IPS DF 19.7 (cell line): ENCODE results near the gene HERC4.
"Not testable (repeated sequence)": the region's sequence is repeated elsewhere in the genome, so short reads cannot be mapped to it uniquely, and the experiment has no call there.

ENCODE experiments used
- DNase-seq: peaks from one replicate; pipeline ENCODE4 v3.0.0-alpha.2; 2013; ENCODE audit warnings: low read depth, low spot score

The HERC4 gene

GRCh38 chr10:68047122-68047521 is 28.0 kb downstream of the HERC4 start:
- no peak for DNase-seq

DNA sequence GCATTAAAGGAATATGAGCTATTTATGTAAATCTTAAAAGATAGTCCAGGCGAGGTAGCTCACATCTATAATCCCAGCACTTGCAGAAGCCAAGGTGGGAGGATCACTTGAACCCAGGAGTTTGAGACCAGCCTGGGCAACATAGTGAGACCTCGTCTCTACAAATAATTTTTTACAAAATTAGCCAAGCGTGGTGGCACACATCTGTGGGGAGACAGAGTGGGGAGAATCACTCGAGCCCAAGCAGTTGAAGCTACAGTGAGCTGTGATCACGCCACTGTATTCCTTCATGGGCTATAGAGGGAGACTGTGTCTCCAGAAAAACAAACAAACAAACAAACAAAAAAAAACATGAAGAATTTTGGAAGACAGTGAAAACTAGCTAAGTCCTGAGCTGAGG is 28.4 kb downstream of the HERC4 start:
- DNase-seq: no peak

- no peak for DNase-seq
Measured at GRCh38 chr10:68043030-68043429, 32.1 kb downstream of the HERC4 start.

DNA sequence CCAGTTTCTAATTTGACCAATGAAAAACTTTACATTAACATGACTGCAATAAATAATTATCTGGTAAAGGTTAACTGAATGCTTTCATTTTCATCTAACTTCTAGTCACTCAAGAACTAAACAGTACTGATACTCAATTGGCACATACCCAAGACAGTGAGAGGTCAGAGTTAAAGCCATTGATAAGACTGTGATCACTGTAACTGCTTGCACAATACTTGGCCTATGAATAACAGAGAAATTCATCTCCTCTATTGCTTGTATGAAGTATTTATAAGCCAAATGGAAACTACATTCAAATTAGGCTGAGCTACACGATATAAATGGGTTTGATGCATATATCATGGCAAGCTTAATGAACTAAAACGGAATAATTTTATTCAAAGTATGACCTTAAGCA is 43.0 kb downstream of the HERC4 start:
- no peak for DNase-seq

- no peak for DNase-seq
Measured at GRCh38 chr10:68027429-68027828, 47.7 kb downstream of the HERC4 start.

GRCh38 chr10:68023292-68023691 is 51.8 kb downstream of the HERC4 start:
- no peak for DNase-seq

DNA sequence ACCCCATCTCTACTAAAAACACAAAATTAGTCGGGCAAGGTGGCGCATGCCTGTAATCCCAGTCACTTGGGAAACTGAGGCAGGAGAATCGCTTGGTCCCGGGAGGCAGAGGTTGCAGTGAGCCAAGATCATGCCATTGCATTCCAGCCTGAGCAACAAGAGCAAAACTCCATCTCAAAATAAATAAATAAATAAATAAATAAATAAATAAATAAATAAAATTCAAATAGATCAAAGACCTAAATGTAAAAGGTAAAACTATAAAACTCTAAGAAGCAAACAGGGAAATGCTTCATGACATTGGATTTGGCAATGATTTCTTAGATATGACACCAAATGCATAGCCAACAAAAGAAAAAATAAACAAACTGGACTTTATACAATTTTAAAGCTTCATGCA is 52.8 kb downstream of the HERC4 start:
- not testable (repeated sequence) for DNase-seq

DNA sequence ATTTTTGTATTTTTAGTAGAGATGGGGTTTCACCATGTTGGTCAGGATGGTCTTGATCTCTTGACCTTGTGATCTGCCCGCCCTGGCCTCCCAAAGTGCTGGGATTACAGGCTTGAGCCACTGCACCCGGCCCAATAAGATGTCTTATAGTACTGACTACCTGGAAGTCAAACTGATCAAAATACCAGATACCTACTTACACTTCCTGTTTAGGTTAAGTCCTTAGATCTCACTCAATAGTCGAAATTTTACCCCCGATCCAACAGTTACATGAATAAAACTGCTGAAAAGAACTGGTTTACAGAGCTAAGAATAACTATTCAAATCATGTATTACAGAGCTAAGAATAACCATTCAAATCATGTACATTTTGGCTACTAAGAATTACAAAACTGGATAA is 58.6 kb downstream of the HERC4 start:
- DNase-seq: not testable (repeated sequence)

DNA sequence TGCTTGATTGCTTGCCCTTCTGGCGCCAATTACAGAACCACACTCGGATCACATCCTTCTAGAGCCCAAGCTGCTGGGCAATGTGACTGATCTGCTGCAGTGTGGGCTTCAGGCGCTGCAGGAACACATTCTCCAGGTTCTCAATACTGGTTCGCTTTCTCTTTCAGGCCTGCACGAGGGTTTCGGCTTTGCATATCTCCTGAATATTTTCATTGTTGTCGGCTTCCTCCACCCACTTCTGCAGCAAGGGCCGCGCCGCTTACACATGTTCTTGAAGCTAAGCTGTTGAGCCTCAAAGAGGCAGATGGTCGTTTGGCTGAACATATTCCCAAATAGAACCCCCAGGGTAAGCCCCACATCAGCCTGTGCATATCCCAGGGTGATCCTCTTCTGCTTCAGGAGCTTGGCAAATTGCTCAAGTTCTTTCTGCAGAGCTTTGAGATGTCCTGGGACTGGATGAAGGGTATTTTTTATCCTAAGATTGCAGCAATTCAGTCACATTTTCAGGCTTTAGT is 64.6 kb downstream of the HERC4 start:
- DNase-seq: no peak

DNA sequence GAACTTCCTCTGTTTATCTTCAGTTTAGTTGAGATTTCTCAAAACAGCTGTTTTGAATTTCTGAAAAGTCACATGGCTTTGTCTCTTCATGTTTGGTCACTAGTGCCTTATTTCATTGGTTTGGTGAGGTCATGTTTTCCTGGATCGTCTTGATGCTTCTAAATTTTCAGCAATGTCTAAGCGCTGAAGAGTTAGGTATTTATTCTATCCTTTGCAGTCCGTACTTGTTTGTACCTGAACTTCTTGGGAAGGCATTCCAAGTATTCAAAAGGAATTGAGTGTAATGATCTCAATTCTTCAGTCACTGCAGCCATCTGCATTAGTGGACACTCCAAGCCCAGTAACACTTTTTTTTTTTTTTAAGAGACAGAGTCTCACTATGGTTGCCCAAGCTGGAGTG is 67.7 kb downstream of the HERC4 start:
- DNase-seq: no peak

DNA sequence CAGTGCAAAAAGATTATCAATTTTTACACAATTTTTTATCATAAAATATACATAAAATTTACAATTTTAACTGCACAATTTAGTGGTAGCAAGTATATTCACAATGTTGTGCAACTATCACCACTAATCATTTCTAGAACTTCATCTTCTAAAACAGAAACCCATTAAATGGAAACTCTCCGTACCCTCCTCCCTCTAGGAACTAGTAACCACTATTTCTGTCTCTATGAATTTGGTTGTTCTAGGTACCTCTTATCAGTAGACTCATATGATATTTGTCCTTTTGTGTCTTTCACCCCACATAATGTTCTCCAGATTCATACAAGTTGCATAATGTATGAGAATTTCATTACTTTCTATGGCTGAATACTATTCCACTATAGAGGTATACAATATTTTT is 73.5 kb downstream of the HERC4 start:
- no peak for DNase-seq

DNA sequence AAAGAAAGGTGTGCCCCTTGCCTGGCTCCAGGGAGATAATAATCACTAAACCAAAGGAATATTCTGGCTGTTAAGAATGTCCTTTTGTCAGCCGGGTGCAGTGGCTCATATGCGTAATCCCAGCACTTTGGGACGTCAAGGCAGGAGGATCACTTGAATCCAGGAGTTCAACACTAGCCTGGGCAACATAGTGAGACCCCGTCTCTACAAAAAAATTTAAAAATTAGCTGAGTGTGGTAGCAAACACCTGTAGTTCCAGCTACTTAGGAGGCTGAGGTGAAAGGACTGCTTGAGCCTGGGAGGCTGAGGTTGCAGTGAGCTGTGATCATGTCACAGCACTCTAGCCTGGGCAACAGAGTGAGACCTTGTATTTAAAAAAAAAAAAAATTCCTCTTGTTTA is 74.1 kb downstream of the HERC4 start:
- DNase-seq: no peak

- no peak for DNase-seq
Measured at GRCh38 chr10:67990093-67990492, 85.0 kb downstream of the HERC4 start.

- no peak for DNase-seq
Measured at GRCh38 chr10:67988606-67989005, 86.5 kb downstream of the HERC4 start.

DNA sequence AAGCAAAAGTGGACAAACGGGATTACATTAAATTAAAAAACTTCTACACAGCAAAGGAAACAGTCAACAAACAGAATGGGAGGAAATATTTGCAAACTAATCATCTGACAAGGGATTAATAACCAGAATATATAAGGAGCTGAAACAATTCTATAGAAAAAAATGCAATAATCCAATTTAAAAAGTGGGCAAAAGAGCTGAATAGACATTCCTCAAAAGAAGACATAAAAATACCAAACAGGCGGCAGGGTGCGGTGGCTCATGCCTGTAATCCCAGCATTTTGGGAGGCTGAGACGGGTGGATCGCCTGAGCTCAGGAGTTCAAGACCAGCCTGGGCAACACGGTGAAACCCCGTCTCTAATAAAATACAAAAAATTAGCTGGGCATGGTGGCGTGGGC is 92.5 kb downstream of the HERC4 start:
- DNase-seq: not testable (repeated sequence)

- no peak for DNase-seq
Measured at GRCh38 chr10:67978749-67979148, 96.3 kb downstream of the HERC4 start.

- DNase-seq: no peak
Measured at GRCh38 chr10:67977251-67977650, 97.8 kb downstream of the HERC4 start.

GRCh38 chr10:67976292-67977245 is 98.5 kb downstream of the HERC4 start:
- DNase-seq: no peak

- no peak for DNase-seq
Measured at GRCh38 chr10:67975871-67976270, 99.2 kb downstream of the HERC4 start.

DNA sequence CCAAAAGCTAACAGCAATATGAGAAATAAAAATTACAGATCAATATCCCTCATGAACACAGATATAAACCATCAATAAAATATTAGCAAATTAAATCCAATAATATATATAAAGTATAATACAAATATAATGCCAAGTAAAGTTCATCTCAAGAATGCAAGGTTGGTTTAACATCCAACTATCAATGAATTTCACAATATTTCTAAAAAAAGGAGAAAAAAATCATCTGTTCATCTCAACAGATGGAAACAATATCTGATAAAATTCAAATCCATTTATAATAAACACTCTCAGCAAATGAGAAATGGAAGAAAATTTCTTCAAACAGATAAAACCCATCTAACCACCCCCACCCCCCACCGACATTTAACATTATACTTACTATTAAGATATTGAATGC is 103.8 kb downstream of the HERC4 start:
- no peak for DNase-seq

DNA sequence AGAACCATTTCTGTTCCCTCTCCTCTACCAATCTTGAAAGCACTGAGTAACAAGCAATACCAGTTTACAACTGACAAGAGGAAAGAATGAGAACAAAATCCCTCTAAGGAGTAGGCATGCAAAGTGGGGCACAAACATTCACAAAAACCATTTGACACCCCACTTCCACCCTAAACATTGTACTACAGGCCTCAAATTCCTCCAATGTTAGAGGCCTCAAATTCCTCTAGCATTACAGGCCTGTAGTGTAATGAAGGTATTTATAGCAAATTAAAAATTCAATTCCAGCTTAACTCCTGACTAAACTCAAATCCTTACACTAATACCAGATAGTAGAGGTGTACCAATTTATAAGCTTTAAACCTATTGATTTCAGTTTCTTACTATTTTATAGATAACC is 105.2 kb downstream of the HERC4 start:
- DNase-seq: no peak

DNA sequence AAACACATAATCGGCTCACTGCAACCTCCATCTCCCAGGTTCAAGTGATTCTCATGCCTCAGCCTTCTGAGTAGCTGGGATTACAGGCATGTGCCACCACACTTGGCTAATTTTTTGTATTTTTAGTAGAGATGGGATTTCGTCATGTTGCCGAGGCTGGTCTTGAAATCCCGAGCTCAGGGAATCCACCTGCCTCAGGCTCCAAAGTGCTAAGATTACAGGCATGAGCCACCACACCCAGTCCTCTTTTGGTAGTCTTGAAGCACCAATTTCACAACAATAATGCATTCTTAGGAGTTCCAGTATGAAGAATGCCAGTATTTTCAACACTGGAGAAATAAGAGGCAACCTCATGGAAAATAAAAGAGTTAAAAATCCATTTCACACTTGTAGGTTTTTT is 109.0 kb downstream of the HERC4 start:
- DNase-seq: not testable (repeated sequence)

DNA sequence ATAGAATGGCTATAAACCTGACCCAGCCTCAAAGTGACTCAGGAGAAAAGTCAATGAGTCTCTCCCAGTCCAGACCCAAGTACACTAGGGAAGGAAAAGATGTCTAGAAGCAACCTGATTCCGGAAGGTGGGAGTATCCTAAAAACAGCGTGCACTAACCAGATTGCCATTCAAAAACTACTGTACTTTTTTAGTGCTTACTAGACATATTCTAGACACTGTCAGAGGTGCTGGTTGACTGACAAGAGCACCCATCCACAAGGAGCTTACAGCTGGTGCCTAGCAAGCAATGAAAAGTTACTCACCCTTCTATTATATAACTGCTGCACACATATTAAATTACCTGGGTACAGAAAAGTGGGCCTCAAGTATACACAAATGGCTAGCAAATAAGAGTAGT is 109.6 kb downstream of the HERC4 start:
- DNase-seq: no peak
